ENCODE data around the gene RELL1. TPM values are rescaled to one million over a fixed set of nuclear protein-coding genes. Genes with fewer than 3 reads are reported as not detected.

RELL1 gene
- total RNA-seq, 2 donors from 2014 or later: 12.5 to 15.0 TPM

DNA sequence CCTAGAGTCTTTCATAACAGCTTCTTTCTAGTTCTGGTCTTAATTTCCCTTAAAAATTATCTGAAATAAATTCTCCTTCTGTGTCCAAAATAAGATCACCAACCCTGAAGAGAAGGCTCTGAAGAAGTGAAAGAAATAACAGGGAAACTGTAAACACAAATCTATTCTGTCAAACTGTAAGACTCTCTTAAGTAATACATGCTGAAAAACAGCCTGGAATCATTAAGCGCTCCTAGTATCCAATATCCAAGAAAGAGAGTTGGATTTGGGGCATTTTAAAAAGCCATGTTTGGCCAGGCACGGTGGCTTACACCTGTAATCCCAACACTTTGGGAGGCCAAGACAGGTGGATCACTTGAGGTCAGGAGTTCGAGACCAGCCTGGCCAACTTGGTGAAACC, 53.3 kb downstream of the RELL1 start:
- Histone ChIP-seq H3K4me3 (no peak overlapping the region), H3K36me3 (replicated peaks in 1 of 2; ENCODE audit: insufficient read depth in 1 of 2, low read depth in 2 of 2) (peaks cover 0 to 5% of the 10 kb centered on the region in 2 donors), H3K27ac (no peak overlapping the region), H3K4me1 (no peaks in the 10 kb centered on the region), H3K27me3 (no peaks in the 10 kb centered on the region), H3K9me3 (no peaks in the 10 kb centered on the region)
- intact Hi-C loops (cut with DNase I): no loop called here
- 91 to 94% methylated on average over 3 of the region's 3 CpGs for WGBS, 2 donors
- no peak for DNase-seq
- no peak for ATAC-seq
- TF ChIP-seq, protein P1, sequence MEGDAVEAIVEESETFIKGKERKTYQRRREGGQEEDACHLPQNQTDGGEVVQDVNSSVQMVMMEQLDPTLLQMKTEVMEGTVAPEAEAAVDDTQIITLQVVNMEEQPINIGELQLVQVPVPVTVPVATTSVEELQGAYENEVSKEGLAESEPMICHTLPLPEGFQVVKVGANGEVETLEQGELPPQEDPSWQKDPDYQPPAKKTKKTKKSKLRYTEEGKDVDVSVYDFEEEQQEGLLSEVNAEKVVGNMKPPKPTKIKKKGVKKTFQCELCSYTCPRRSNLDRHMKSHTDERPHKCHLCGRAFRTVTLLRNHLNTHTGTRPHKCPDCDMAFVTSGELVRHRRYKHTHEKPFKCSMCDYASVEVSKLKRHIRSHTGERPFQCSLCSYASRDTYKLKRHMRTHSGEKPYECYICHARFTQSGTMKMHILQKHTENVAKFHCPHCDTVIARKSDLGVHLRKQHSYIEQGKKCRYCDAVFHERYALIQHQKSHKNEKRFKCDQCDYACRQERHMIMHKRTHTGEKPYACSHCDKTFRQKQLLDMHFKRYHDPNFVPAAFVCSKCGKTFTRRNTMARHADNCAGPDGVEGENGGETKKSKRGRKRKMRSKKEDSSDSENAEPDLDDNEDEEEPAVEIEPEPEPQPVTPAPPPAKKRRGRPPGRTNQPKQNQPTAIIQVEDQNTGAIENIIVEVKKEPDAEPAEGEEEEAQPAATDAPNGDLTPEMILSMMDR (IDR thresholded peaks at IDR 0.05): no peak
- no peak for TF ChIP-seq POLR2A (IDR thresholded peaks at IDR 0.05)

DNA sequence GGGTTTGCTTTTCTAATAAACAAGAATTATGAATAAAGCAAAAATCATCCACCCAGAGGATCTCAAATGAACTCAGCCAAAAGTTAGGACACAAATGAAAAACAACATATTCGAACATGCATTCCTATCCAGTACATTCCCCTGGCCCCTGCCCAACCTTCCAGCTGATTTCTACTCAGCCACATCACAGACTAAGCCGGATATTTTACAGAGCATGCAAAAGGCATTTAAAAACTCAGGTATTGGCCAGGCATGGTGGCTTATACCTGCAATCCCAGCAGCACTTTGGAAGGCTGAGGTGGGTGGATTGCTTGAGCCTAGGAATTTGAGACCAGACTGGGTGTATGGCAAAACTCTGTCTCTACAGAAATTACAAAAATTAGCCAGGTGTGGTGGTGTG, 54.6 kb downstream of the RELL1 start:
- WGBS, 2 donors: 60 to 76% methylated on average over 2 of the region's 2 CpGs
- H3K9me3 ChIP-seq: no peaks in the 10 kb centered on the region
- no peaks in the 10 kb centered on the region for H3K4me1 ChIP-seq
- H3K27me3 ChIP-seq: no peaks in the 10 kb centered on the region
- peaks cover 0 to 5% of the 10 kb centered on the region in 2 donors for H3K36me3 ChIP-seq (replicated peaks in 1 of 2; ENCODE audit: insufficient read depth in 1 of 2, low read depth in 2 of 2)
- no peak for ATAC-seq
- peak in 3 of 4 donors; percentile 28 to 54 (median 45) for DNase-seq
- intact Hi-C loops (cut with DNase I): no loop called here
- TF ChIP-seq POLR2A (IDR thresholded peaks at IDR 0.05): no peak
- TF ChIP-seq, protein P1 (IDR thresholded peaks at IDR 0.05): no peak
- no peak overlapping the region for H3K4me3 ChIP-seq
- no peak overlapping the region for H3K27ac ChIP-seq

DNA sequence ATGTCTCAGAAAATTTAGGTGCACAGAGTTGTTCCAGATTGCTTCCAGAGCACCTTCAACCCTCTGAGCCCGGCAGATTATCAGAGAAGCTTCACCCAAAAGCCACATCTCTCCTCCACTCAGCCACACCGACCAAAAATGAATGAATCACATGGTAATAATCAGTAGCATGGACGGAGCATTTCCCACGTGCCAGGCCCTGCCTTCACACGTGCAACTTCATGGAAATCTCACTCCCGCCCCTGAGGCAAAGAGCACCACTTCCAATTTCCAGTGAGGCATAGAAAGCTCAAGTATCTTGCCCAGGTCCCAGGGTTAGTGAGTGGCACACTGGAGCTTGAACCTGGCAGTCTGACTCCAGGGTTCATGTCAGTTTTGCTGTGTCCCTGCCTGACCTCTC, 56.5 kb downstream of the RELL1 start:
- H3K4me1 ChIP-seq: no peaks in the 10 kb centered on the region
- intact Hi-C loops (cut with DNase I): no loop called here
- H3K27ac ChIP-seq: no peak overlapping the region
- no peaks in the 10 kb centered on the region for H3K27me3 ChIP-seq
- H3K36me3 ChIP-seq (replicated peaks in 1 of 2; ENCODE audit: insufficient read depth in 1 of 2, low read depth in 2 of 2): peaks cover 0 to 5% of the 10 kb centered on the region in 2 donors
- H3K4me3 ChIP-seq: no peak overlapping the region
- WGBS, 2 donors: 91 to 99% methylated on average over 6 of the region's 6 CpGs
- no peak for ATAC-seq
- TF ChIP-seq, protein P1 (IDR thresholded peaks at IDR 0.05): no peak
- no peak for TF ChIP-seq POLR2A (IDR thresholded peaks at IDR 0.05)
- H3K9me3 ChIP-seq: no peaks in the 10 kb centered on the region
- DNase-seq: no peak

DNA sequence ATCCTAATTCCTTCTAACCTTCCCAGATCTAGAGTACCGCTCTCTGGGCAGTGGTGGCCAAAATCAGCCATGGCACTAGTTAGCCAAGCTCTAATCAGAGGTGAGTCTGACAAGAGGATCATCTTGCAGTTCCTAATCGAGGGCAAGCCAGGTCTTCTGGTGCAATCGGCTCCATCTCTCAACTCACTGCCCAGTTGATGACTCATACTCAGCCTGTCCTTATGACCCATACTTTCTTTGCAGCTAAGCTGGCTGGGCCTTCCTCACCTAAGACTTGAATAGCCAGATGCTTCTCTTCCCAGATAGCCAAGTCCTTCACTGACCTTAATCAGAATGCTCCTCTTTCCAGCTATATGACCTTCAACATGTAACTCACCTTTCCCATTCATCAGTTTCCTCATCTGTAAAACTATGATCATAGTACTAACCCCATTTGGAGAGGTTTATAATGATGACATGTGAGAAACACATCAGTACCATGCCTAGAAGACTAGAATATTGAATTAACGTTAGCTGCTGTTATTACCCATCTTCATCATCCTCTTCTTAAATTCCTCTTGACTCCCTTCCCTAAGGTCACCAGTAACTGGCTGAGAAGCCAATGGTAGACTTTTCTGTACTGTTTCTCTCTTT, 57.1 kb downstream of the RELL1 start:
- DNase-seq: peak in 3 of 4 donors; percentile 12 to 47 (median 46)
- Histone ChIP-seq H3K27me3 (no peaks in the 10 kb centered on the region), H3K4me1 (no peaks in the 10 kb centered on the region), H3K9me3 (no peaks in the 10 kb centered on the region), H3K4me3 (no peak overlapping the region), H3K27ac (no peak overlapping the region), H3K36me3 (replicated peaks in 1 of 2; ENCODE audit: insufficient read depth in 1 of 2, low read depth in 2 of 2) (peaks cover 0 to 5% of the 10 kb centered on the region in 2 donors)
- TF ChIP-seq, protein P1 (IDR thresholded peaks at IDR 0.05): no peak
- TF ChIP-seq POLR2A (IDR thresholded peaks at IDR 0.05): no peak
- WGBS, 2 donors: 74 to 82% methylated on average over 4 of the region's 4 CpGs
- ATAC-seq: peak; percentile 62
- intact Hi-C loops (cut with DNase I): no loop called here

DNA sequence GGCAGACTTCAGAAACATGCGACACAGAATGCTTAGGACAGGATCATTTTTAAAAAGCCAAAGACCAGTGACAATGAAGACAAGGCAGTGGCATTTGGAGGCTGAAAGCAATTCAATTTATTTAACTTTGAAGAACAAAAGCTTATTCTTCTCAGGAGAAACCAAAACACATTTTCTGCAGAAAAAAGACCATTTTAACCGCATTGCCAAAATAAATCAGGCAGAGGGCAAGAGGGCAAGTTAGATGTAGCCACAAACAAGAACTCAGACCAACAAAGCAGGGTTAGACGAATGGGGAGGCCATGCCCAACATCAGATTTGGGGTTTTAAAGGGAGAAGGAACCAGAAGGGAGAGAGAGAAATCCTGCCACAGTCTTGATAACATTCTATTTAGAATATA, 58.9 kb downstream of the RELL1 start:
- WGBS, 2 donors: 79 to 82% methylated on average over 3 of the region's 3 CpGs
- Histone ChIP-seq H3K27ac (no peak overlapping the region), H3K36me3 (replicated peaks in 1 of 2; ENCODE audit: insufficient read depth in 1 of 2, low read depth in 2 of 2) (no peaks in the 10 kb centered on the region), H3K4me3 (no peak overlapping the region), H3K9me3 (no peaks in the 10 kb centered on the region), H3K4me1 (no peaks in the 10 kb centered on the region), H3K27me3 (no peaks in the 10 kb centered on the region)
- ATAC-seq: no peak
- no peak for DNase-seq
- TF ChIP-seq POLR2A (IDR thresholded peaks at IDR 0.05): no peak
- TF ChIP-seq, protein P1 (IDR thresholded peaks at IDR 0.05): no peak
- intact Hi-C loops (cut with DNase I): no loop called here

Data from body of pancreas (tissue), 4 donors.